HG03575 (cell line): ENCODE results near the gene HECTD4.
"Not testable (repeated sequence)": the region's sequence is repeated elsewhere in the genome, so short reads cannot be mapped to it uniquely, and the experiment has no call there.

ENCODE experiments used
- ATAC-seq: cut with Tn5 transposase; IDR thresholded peaks from one replicate; pipeline ENCODE4 v1.9.1; 2021; ENCODE audit not compliant: unreplicated experiment, insufficient number of reproducible peaks, low FRiP score; ENCODE audit errors: extremely low read depth

The HECTD4 gene

GRCh38 chr12:112407683-112408082 lies 25.5 kb upstream of the HECTD4 start:
- not testable (repeated sequence) for ATAC-seq

DNA sequence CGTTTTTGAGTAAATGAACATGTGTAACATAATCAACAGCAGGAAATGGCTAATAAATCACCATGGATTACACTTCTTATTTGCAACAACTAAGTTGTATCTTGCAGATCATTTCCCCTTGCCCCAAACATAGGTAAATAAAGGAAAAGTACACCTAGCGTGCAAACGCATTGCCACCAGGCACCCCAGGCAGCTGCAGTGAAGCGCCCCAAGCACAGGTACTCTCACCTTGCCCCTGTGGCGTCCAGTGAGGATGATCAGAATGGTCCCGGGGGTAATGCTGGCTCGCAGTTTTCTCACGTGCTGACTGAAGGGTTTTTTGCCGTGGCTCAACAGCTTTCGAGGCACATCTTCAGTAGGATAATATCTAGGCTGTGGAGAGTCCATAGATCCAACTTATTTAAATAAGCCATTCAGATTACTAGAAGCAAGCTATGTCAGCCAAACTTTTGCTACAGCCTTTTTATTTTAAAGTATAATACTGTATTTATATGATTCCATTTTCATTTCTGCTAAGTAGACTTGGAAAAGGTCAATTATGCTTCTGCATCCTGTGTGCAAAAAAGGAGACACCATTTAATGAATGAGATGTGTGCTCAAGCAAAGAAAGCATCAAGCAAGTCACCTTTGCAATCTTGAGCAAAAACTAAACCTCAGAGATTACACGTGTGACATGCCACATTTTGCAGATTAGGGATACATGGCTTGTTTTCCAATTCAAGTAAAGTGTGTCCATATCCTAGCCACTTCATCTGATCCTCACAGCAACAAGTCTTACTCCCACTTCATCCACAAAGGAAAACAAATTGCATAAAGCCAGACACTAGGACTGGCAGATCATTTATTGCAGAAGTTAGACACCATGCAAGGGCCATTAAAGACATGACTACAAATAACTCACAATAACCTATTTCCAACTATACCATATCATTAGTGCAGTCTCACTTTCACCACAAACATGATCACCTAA lies 24.6 kb upstream of the HECTD4 start:
- ATAC-seq: no peak

GRCh38 chr12:112401903-112402498 lies 19.8 kb upstream of the HECTD4 start:
- ATAC-seq: no peak

- no peak for ATAC-seq
These were observed 18.8 kb upstream of the HECTD4 start for GRCh38 chr12:112401054-112401453.

- no peak for ATAC-seq
These were observed 11.1 kb upstream of the HECTD4 start for GRCh38 chr12:112393328-112393727.

DNA sequence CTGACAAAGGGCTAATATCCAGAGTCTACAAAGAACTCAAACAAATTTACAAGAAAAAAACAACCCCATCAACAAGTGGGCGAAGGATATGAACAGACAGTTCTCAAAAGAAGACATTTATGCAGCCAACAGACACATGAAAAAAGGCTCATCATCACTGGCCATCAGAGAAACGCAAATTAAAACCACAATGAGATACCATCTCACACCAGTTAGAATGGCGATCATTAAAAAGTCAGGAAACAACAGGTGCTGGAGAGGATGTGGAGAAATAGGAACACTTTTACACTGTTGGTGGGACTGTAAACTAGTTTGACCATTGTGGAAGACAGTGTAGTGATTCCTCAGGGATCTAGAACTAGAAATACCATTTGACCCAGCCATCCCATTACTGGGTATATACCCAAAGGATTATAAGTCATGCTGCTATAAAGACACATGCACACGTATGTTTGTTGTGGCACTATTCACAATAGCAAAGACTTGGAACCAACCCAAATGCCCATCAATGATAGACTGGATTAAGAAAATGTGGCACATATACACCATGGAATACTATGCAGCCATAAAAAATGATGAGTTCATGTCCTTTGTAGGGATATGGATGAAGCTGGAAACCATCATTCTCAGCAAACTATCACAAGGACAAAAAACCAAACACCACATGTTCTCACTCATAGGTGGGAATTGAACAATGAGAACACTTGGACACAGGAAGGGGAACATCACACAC lies 7.9 kb upstream of the HECTD4 start:
- not testable (repeated sequence) for ATAC-seq

DNA sequence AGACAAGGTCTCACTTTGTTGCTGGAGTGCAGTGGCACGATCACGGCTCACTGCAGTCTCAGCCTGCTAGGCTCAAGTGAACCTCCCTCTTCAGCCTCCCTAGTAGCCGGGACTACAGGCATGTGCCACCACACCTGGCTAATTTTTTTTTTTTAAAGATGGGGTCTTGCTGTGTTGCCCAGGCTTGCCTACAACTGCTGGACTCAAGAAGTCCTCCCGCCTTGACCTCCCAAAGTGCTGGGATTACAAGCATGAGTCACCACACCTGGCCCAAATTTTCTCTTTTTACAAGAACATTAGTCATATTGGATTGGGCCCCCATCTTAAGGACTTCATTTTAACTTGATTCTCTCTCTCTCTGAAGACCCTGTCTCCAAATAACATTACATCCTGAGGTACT lies 7.0 kb upstream of the HECTD4 start:
- no peak for ATAC-seq

- no peak for ATAC-seq
These were observed 4.5 kb upstream of the HECTD4 start for GRCh38 chr12:112386726-112387125.

DNA sequence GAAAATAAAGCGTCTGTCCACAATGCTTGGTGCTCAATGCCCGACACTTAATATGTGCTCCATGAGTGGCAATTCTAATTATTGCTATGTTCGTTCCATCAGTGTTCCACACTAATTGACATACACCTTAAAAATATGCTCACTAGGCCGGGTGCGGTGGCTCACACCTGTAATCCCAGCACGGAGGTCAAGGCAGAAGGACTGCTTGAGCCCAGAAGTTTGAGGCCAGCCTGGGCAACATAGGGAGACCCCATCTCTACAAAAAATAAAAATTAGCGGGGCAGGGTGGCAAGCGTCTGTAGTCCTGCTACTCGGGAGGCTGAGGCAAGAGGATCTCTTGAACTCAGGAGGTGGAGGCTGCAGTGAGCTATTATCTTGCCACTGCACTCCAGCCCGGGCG lies 635 bp upstream of the HECTD4 start:
- ATAC-seq: no peak

DNA sequence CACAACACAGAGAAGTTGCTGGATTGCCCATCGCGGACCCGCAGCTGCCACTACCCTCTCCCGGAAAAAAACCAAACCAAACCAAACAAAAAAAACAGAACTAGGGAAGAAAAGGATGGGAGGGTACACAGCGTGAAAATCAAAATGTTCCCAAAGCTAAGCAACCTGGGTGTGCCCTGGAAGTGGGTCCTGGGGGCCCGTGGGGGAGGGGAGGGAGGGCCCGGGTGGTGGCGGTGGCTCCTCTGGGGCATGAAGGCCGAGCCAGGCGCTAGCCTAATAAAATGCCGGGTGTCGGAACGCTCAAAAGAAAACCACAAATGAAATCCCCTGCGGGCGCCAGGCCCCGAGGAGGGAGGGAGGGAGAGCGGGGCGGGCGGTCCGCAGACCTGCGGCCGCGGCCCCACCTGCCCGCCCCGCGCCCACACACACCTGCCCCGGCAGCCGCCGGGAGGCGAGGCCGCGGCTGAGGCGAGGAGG lies 787 bp downstream of the HECTD4 start:
- no peak for ATAC-seq

- ATAC-seq: no peak
These were observed 1.4 kb downstream of the HECTD4 start for GRCh38 chr12:112380663-112381405.

DNA sequence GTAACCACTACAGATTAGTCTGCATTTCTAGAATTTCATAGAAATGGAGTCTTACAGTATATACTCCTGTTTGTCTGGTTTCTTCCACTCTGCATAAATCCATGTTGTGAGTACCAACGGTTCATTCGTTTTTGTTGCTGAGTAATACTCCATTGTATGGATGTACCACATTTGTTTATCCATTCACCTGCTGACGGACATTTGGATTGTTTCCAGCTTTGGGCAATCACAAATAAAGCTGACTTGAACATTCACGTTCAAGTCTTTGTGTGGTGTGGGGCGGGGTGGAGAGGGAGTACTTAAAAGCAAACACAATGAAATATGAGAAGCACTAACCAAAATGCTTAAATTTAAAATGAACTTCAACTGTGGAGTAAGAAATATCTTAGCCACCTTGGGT lies 7.1 kb downstream of the HECTD4 start:
- no peak for ATAC-seq

DNA sequence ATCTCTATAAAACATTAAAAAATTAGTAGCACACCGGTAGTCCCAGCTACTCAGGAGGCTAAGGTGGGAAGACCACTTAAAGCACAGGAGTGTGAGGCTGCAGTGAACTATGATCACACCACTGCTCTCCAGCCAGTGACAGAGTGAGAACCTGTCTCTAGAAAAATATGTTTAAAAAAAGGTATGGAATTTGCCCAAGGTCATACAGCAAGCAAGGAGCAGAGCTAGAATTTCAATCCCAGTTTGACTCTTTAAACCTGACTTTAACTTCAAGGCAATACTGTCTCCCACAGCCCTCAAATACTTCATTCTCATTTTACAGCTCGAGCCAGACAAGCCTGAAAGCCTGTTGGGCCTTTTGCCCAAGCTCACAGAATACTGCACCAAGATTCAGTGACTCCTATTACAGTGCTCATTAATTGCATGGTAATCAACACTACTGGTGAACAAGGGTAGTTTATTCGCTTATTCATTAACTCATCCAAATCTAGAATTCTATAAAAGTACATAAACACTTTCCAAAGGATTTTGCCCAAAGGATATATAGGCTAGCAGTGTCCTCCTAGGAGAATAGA lies 8.0 kb downstream of the HECTD4 start:
- no peak for ATAC-seq

- no peak for ATAC-seq
These were observed 11.2 kb downstream of the HECTD4 start for GRCh38 chr12:112370868-112371510.

DNA sequence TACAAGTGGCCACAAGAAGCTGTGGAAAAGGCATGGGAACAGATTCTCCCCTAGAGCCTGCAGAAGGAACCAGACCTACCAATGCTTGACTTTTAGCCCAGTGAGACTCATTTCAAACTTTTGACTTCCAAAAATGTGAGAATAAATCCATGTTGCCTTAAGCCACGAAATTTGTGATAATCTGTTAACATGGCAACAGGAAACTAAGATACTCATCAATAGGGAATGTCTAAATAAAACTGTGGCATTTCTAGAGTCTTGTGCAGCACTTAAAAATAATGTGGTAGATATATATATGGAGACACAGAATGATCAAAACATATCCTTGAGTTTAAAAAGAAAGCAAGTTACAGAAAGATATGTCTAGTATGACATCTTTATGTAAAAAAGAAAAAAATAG lies 12.0 kb downstream of the HECTD4 start:
- no peak for ATAC-seq

DNA sequence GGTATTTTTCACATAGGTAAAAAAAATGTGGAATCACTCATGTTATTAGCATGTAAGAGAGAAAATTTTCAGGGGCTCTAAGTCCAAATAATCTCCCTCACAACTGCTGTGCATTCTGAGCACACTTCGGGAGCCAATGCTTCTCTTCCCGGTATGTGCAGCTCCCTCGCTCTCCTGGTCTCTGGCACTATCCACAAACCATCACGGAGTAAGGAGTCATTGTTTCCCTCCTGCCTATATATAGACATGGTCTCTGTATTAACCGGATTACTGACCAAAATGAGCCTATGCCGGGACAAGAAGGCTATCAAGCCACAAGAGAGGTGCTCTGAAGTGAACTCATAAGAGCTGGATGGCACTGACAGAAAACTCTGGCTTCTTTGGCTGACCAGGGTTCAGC lies 13.4 kb downstream of the HECTD4 start:
- no peak for ATAC-seq

- ATAC-seq: no peak
These were observed 14.3 kb downstream of the HECTD4 start for GRCh38 chr12:112367965-112368364.

GRCh38 chr12:112362310-112362709 lies 19.9 kb downstream of the HECTD4 start:
- ATAC-seq: no peak
